ENCODE measurements around the gene RANGRF. TPM values are rescaled to one million over a fixed set of nuclear protein-coding genes. Genes with fewer than 3 reads are reported as not detected.
A peak's percentile ranks its signal among the peaks of the same experiment; 100 is the strongest.

The RANGRF gene
- total RNA-seq, 1 donor, result 11.4 TPM

DNA sequence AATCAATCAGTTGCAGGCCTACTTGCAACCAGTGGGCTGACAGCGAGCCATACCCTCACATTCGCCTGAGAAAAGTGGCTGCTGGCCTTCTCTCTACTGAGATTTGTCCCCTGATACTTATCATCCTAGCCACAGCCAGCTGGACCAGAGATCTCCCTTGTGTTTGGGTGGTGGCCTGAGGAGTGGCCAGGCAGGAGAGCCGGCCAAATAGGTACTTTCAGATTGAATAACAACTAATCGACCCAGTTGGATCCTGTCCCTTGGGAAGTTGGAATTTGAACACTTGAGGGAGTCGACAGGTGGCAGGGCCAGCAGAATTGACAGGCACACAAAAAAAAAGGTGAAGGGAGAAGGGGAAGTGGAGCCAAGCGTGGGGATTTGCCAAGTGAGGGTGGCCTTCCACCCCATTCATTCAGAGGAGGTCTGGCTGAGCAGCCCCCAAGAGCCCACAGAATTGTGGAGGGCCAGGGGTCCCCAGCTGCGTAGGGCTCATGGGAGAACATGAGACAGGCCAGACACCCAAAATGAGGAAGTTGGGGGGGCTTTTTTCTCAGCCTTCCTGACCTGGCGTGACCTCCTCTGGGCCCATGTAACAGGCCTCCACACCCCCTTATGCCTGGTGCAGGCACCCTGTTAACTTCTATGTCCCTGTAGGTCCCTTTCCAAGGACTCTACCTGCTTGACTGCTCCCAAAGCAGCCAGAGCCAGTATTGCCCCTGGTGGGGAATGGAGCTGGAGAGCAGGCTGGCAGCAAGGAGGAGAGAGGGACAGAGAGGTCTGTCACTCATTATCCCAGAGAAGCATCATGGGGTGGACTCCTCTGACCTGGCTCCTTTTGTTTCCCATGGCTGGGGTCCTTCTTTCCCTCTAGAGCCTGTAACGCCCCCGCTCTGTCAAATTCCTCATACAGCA lies 2.9 kb upstream of the RANGRF start:
- DNase-seq (ENCODE audit: low read depth), result no peak
- no peak overlapping the region for H3K4me3 ChIP-seq (ENCODE audit: low read depth, low read length)
- TF ChIP-seq, protein P1, sequence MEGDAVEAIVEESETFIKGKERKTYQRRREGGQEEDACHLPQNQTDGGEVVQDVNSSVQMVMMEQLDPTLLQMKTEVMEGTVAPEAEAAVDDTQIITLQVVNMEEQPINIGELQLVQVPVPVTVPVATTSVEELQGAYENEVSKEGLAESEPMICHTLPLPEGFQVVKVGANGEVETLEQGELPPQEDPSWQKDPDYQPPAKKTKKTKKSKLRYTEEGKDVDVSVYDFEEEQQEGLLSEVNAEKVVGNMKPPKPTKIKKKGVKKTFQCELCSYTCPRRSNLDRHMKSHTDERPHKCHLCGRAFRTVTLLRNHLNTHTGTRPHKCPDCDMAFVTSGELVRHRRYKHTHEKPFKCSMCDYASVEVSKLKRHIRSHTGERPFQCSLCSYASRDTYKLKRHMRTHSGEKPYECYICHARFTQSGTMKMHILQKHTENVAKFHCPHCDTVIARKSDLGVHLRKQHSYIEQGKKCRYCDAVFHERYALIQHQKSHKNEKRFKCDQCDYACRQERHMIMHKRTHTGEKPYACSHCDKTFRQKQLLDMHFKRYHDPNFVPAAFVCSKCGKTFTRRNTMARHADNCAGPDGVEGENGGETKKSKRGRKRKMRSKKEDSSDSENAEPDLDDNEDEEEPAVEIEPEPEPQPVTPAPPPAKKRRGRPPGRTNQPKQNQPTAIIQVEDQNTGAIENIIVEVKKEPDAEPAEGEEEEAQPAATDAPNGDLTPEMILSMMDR (IDR thresholded peaks at IDR 0.05; ENCODE audit: insufficient read depth, low read length), result no peak

DNA sequence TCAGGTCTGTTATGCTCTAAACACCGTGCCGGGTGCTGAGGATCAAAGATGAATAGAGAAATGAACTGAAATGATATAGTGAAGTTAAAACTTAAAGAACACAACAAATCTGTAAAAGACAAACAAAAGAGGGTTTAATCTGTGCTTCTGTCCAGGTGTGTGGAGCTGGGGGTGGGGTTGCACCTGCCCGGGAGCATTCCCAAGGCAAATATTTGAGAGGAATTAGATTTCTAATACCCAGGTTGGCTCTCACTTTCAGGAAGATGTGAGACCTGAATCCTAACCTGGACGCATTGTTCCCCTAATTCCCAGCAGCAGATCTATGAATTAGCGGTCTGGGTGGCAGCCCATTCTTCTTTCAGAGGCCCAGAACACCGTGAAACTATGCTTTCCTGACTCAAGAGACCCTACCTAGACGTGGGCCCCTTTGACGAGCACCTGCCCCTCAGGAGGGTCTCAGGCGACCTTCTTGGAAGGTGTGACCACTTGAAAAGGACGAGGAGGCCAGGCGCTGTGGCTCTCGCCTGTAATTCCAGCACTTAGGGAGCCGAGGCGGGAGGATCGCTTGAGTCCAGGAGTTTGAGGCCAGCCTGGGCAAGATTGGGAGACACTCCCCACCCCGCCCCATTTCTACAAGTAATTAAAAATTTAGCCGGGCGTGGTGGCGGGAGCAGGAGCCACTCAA lies 677 bp upstream of the RANGRF start:
- TF ChIP-seq, protein P1 (IDR thresholded peaks at IDR 0.05; ENCODE audit: insufficient read depth, low read length), result no peak
- peak overlapping the region; percentile 89 for H3K4me3 ChIP-seq (ENCODE audit: low read depth, low read length)
- DNase-seq (ENCODE audit: low read depth), result no peak

DNA sequence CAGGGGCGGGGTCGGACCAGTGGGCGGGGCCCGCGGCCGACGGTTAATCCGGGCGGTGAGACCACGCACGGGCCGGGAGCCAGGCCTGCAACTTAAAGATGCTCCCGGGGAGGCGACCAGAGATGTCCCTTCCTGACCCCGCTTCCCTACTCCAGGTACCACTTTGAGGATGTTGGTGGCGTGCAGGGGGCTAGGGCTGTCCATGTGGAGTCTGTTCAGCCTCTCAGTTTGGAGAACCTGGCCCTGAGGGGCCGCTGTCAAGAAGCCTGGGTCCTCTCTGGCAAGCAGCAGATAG lies 580 bp downstream of the RANGRF start:
- no peak for DNase-seq (ENCODE audit: low read depth)
- H3K4me3 ChIP-seq (ENCODE audit: low read depth, low read length), result peak overlapping the region; percentile 89
- TF ChIP-seq, protein P1 (IDR thresholded peaks at IDR 0.05; ENCODE audit: insufficient read depth, low read length), result no peak

DNA sequence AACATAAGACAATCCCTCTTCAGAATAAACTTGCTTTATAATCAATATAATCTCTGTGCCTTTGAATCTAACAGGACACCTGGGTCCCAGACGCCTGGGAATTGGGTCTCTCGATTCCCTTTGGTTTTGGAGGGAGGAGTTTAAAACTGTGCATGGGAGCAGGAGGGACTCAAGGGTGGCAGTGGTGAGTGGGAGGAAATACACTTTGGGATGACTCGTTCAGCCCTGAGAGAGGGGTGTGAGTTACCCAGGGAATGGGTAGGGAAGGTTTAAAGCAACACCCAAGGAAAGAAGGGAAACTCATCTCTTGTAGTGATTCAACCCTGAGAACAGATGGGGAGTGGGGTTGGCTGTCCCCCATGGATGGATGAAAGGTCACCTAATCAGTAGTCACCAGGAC lies 1.6 kb downstream of the RANGRF start:
- no peak for DNase-seq (ENCODE audit: low read depth)

DNA sequence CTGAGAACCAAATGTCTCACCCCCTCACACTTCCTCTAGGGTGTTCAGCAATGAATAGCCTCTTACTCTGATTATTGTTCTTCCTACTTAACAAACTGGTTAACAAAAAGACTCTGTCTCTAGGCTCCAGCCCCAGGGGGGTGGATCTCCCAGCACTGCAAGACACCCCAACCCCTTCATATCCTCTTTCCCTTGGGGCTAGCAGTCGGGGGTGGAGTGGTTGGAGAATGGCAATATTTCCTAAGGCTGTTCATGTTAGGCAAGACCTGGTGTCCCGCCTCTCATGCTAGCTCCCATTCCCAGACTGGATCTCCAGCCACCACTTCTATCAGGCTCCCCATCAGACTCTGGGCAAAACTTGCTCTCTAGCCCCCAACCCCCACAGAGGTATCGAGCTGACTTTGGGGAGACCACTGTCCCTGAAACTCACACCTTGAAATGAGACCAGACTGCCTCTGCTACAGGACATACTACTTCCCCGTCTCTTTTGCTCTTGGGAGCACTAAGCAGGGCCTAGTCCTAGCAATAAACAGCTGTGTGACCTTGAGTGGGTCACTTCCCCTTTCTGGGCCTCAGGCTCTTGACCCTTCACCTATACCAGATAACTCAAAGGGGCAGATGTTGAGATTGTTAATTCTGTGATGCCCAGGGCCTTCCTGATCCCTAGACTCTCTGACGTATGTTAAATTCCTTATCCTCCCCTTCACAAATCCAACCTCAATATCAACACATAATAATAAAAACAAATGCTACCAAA lies 4.3 kb downstream of the RANGRF start:
- DNase-seq (ENCODE audit: low read depth), result no peak
- TF ChIP-seq, protein P1 (IDR thresholded peaks at IDR 0.05; ENCODE audit: insufficient read depth, low read length), result no peak

More for the DNA sequence above, 1.6 kb downstream of the RANGRF start:
- H3K4me3 ChIP-seq (ENCODE audit: low read depth, low read length), result no peak overlapping the region
- TF ChIP-seq, protein P1 (IDR thresholded peaks at IDR 0.05; ENCODE audit: insufficient read depth, low read length), result no peak

DNA sequence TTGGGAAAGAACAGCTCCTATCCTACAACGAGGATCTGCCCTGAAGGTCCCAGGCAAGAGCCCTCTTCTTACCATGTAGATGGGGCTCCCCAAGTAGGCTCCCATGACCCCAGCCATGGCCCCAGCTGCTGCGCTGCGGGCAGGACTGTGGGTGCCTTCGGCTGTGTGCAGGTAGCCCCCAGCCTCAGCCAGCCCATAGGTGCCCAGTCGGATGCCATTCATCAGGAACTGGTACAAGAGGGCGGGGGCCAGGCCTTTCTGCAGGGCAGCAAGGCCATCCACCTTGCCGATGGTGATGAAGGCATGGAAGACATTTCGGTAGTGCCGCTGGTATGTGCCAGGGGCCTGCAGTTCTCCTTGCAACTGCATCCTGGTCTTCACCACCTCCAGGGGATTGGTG lies 5.9 kb downstream of the RANGRF start:
- TF ChIP-seq, protein P1 (IDR thresholded peaks at IDR 0.05; ENCODE audit: insufficient read depth, low read length), result no peak

More for the DNA sequence above, 4.3 kb downstream of the RANGRF start:
- no peak overlapping the region for H3K4me3 ChIP-seq (ENCODE audit: low read depth, low read length)

More for the DNA sequence above, 5.9 kb downstream of the RANGRF start:
- H3K4me3 ChIP-seq (ENCODE audit: low read depth, low read length), result no peak overlapping the region
- no peak for DNase-seq (ENCODE audit: low read depth)
